ENCODE data around the gene DGKG.

- TF ChIP-seq, protein P1, sequence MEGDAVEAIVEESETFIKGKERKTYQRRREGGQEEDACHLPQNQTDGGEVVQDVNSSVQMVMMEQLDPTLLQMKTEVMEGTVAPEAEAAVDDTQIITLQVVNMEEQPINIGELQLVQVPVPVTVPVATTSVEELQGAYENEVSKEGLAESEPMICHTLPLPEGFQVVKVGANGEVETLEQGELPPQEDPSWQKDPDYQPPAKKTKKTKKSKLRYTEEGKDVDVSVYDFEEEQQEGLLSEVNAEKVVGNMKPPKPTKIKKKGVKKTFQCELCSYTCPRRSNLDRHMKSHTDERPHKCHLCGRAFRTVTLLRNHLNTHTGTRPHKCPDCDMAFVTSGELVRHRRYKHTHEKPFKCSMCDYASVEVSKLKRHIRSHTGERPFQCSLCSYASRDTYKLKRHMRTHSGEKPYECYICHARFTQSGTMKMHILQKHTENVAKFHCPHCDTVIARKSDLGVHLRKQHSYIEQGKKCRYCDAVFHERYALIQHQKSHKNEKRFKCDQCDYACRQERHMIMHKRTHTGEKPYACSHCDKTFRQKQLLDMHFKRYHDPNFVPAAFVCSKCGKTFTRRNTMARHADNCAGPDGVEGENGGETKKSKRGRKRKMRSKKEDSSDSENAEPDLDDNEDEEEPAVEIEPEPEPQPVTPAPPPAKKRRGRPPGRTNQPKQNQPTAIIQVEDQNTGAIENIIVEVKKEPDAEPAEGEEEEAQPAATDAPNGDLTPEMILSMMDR (IDR thresholded peaks at IDR 0.05): no peak
- TF ChIP-seq EZH2 (IDR thresholded peaks at IDR 0.05; ENCODE audit: borderline replicate concordance, insufficient read depth, low read depth, low read length, poor library complexity, severe bottlenecking): no peak
These were observed 21.3 kb upstream of the DGKG start for GRCh38 chr3:186383026-186383993.

Data from B cell (primary cell).